ENCODE results near the gene GNPTAB.
A peak's percentile ranks its signal among the peaks of the same experiment; 100 is the strongest.

GNPTAB gene

DNA sequence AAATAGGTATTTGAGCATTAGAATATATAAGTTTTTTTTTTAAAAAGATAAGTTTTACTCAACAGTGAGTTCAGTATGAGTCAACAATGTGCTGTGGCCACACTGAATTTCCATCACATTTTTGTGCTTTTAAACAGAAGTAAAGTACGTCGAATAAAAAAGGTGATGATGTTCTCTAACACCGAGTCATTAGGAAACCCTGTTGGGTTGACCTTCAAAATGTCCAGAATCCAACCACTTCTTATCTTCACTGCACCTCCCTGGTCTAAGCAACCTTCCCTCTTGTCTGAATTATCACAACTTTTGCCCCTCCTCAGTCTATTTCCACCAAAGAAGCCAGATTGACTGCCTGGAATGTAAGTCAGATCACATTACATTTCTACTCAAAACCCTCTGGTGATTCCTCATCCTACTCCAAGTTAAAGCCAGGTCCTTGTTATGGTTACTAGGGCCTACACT, 48.5 kb downstream of the GNPTAB start:
- TF ChIP-seq POLR2A (IDR thresholded peaks at IDR 0.05; ENCODE audit: low read length): no peak
- TF ChIP-seq GATA1 (IDR thresholded peaks at IDR 0.05; ENCODE audit: low read depth, low read length): no peak
- DNase-seq: no peak

DNA sequence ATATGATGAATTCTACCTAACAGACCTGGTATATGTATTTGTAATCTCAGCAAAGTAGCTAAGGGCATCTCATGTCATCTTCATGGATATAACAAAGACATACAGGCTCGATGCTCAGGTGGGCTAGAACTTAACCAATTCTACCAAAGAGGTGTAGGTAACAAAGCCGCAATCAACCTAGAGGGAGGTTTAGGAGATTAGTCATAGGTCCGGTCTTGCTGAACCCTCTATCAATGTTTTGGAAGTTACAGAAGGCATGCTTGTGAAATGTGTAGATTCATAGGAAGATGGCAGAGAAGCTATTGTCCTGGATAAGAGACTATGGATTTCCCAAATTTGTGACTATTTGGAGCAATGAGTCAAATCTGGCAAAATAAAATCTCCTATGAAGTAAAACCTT, 48.9 kb downstream of the GNPTAB start:
- TF ChIP-seq GATA1 (IDR thresholded peaks at IDR 0.05; ENCODE audit: low read depth, low read length): no peak
- peak; percentile 9 for TF ChIP-seq POLR2A (IDR thresholded peaks at IDR 0.05; ENCODE audit: low read length)
- no peak for DNase-seq

DNA sequence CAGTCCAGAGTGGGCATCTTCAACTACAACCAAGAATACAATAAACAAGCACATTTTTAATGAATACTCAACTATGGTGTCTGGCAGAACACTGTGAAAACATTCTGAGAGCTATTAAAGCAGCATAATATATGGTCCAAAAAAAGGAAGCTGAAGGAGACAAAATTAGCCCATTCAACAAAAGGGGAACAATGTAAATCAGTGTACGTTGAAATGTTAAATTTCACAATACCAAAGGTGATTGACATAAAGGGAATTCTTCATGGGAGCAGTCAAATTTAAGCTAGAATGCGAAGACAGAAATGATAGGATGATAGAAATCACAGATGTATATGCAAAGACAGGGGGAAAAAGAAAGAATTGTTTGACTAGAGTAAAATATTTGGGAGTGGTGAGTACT, 50.2 kb downstream of the GNPTAB start:
- no peak for TF ChIP-seq GATA1 (IDR thresholded peaks at IDR 0.05; ENCODE audit: low read depth, low read length)
- TF ChIP-seq POLR2A (IDR thresholded peaks at IDR 0.05; ENCODE audit: low read length): no peak
- no peak for DNase-seq

DNA sequence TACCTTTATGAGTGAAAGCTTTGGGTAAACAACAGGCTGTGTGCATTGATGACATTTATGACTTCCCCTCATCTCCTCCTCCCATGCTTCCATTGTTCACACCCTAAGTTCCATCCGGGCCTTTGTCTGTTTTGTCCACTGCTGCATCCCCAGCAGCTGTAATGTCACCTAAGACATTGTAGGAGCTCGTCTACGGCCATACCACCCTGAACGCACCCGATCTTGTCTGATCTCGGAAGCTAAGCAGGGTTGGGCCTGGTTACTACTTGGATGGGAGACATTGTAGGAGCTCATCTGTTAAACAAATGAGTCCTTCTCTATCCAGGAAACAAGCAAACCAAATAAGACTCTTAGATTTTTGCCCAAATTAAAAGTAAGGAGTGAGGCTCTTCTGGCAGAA, 51.1 kb downstream of the GNPTAB start:
- no peak for DNase-seq
- TF ChIP-seq POLR2A (IDR thresholded peaks at IDR 0.05; ENCODE audit: low read length) (no peak), GATA1 (IDR thresholded peaks at IDR 0.05; ENCODE audit: low read depth, low read length) (no peak)

DNA sequence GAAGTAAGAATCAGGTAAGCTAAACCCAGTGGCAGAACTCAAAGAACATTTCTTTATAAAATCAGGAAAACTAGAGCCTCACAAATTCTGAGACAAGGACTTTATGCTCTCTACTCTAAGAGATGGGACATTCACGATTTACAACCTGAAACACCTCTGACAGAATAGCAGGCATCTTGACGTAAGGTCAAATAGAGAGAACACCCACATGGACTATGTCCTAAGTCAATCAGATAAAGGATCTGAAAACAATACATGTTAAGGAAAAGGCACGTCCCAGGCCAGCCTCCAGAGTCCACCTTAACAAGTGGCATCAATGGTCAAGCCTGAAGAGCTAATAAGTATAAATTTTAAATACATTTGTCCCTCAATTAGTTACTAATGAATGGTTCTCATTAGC, 51.6 kb downstream of the GNPTAB start:
- DNase-seq: no peak
- TF ChIP-seq GATA1 (IDR thresholded peaks at IDR 0.05; ENCODE audit: low read depth, low read length): no peak

DNA sequence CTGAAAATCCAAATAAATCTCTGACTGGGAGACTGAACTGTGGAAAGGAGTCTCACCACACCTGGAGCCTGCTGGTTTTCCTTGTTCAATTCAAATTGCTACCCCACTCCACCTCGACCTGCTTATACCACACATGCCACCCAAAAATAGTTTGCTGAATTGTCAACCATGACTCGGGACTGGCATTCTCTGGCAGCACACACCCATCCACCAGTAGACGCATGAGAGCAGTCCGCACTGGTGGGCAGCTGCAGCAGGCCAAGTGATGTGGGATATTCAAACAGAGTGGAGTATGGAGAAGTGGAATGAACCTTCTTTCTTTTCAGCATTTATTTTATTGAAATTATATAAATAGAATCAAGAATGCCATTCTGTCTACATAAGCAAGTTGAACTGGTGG, 52.8 kb downstream of the GNPTAB start:
- no peak for TF ChIP-seq POLR2A (IDR thresholded peaks at IDR 0.05; ENCODE audit: low read length)
- no peak for TF ChIP-seq GATA1 (IDR thresholded peaks at IDR 0.05; ENCODE audit: low read depth, low read length)
- DNase-seq: no peak

DNA sequence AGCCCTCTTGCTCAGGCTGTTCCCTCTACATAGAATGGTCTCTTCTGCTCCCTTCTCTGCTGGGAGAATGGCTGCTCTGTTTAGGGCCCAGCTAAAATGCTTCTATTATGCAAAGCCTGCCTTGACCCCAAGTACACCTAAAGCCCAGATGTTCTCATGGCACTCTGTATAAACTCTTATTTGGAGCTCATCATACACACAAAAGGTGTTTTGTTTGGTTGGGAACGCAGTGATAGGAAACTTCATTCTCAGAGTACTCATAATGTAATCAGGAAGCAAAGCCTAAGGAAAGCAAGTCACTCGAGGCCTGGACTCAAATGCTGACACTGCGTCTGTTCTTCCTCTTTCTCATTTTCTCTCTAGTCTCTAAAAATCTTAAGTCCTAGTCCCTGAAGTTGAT, 53.3 kb downstream of the GNPTAB start:
- TF ChIP-seq GATA1 (IDR thresholded peaks at IDR 0.05; ENCODE audit: low read depth, low read length) (no peak), POLR2A (IDR thresholded peaks at IDR 0.05; ENCODE audit: low read length) (no peak)
- no peak for DNase-seq

DNA sequence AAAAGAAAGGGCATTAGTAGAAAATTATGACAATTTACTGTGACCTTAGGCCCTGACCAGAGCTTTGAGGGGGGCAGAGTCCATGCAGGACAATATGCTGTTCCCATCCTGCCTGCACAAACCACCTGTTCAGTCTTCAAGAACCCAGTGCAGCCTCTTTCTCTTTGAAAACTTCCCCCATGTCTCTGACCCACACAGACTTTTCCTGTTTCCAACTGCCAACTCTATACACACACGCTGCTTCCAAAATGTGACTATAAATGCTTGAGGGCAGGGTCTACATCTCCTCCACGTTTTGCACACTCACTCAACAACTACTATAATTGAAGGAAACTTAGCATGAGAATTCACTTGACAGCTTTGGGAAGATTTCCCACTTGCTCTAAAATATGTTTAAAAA, 54.9 kb downstream of the GNPTAB start:
- TF ChIP-seq POLR2A (IDR thresholded peaks at IDR 0.05; ENCODE audit: low read length) (no peak), GATA1 (IDR thresholded peaks at IDR 0.05; ENCODE audit: low read depth, low read length) (no peak)
- no peak for DNase-seq

DNA sequence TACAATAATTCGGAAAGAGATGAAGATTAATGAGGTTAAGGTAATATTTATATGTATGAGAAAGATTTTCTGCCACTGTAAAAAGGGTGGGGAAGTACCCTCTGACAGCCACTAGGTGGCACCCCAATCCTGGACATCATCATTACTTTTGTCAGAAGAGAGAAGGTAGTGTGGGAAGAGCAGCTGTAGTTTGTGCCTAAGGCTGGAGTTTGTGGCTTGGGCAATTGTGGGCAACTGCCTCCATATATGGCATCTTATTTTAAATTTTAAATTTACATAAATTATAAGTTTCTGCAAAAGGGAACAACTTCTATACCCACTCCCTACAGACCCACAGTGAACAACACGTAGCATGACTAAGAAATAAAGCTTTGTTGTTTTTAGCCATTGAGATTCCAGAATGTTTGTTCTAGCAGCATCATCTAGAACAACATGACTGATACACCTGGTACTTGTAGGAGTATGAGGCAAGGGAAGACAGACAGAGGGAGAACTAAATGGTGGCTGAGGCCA, 57.1 kb downstream of the GNPTAB start:
- TF ChIP-seq GATA1 (IDR thresholded peaks at IDR 0.05; ENCODE audit: low read depth, low read length): no peak
- no peak for TF ChIP-seq POLR2A (IDR thresholded peaks at IDR 0.05; ENCODE audit: low read length)

DNA sequence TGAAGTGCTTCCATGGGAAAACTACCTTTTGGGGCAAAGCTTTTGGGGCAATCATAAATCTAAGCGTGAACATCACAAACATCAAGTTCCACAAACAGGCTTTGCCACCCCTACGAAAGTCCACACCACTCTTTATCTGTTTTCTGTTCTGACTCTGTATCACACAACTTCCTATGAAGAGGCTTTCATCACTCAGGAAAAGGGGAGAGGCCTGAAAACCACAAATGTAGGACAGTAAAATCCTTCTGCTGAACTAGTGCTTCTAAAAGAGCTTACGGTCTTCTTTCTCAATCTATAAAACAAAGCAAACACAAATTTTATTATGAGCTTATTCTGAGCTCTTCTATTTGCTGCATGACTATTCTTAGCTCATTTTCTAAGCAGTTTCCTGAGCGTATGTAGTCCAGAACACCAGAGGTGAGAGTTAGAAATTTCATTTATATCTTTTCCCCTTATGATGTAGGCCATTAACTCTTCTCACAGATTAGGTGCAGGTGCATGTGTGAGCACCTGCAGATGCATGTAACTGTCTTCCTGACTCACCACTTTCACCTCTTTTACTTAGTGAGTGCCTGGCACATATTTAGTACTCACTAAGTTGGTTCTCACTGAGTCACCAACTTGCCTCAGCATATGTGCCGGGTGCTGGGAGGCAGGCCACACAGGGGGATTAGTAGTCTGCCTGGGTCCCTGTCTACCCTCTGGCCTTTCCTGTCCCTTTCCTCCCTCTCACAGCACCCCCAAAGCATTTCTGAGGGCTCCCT, 58.6 kb downstream of the GNPTAB start:
- no peak for DNase-seq

More for the DNA sequence above, 57.1 kb downstream of the GNPTAB start:
- DNase-seq: peak; percentile 77 to 88

DNA sequence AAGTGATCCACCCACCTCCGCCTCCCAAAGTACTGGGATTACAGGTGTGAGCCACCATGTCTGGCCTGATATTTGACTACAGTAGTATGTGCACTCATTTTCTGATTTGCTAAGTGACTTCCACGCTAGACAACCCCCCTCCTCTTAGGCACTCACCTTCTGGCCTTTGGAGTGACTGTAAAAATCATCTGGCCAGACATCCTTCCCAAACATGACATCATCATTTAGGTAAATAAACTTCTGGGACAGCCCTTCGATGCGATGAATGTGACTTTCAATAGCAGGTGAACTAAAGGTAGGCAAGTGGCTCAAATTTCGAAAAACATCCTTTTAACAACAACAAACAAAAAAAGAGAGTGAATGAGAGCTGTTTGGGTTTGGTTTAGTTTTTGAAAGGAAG, 60.9 kb downstream of the GNPTAB start:
- TF ChIP-seq POLR2A (IDR thresholded peaks at IDR 0.05; ENCODE audit: low read length) (no peak), GATA1 (IDR thresholded peaks at IDR 0.05; ENCODE audit: low read depth, low read length) (no peak)
- no peak for DNase-seq

More for the DNA sequence above, 58.6 kb downstream of the GNPTAB start:
- TF ChIP-seq GATA1 (IDR thresholded peaks at IDR 0.05; ENCODE audit: low read depth, low read length) (no peak), POLR2A (IDR thresholded peaks at IDR 0.05; ENCODE audit: low read length) (no peak)

DNA sequence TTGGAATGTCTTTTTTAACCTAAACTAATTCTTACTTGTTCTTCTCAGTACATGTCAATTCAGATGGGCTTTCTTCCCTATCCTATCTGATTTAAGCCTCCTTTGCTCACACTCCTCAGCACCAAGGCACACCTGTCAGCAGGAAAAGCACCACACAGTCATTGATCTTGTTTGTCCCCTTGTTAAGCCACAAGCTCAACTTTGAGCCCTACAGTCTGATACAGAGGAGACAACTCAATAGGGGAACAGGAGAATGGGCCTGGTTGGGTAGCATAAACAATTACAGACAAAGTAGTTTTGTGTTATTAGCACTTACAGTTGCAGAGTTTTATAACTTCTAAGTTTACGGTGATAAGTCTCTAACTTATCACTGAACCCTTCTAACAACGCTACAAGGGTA, 62.0 kb downstream of the GNPTAB start:
- TF ChIP-seq POLR2A (IDR thresholded peaks at IDR 0.05; ENCODE audit: low read length) (no peak), GATA1 (IDR thresholded peaks at IDR 0.05; ENCODE audit: low read depth, low read length) (no peak)
- no peak for DNase-seq

DNA sequence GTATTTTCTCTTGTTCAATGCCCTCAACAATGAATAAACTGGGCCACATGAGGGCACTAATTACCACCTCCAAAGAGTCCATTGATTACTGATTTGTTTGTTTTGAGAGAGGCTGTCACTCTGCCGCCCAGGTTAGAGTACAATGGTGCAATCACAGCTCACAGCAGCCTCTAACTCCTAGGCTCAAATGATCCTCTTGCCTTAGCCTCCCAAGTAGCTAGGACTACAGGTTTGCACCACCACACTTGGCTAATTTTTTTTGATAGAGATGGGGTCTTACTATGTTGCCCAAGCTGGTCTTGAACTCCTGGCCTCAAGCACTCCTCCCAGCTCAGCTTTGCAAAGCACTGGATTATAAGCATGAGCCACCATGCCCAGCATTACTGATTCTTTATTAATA, 63.2 kb downstream of the GNPTAB start:
- TF ChIP-seq GATA1 (IDR thresholded peaks at IDR 0.05; ENCODE audit: low read depth, low read length) (no peak), POLR2A (IDR thresholded peaks at IDR 0.05; ENCODE audit: low read length) (no peak)
- DNase-seq: no peak

DNA sequence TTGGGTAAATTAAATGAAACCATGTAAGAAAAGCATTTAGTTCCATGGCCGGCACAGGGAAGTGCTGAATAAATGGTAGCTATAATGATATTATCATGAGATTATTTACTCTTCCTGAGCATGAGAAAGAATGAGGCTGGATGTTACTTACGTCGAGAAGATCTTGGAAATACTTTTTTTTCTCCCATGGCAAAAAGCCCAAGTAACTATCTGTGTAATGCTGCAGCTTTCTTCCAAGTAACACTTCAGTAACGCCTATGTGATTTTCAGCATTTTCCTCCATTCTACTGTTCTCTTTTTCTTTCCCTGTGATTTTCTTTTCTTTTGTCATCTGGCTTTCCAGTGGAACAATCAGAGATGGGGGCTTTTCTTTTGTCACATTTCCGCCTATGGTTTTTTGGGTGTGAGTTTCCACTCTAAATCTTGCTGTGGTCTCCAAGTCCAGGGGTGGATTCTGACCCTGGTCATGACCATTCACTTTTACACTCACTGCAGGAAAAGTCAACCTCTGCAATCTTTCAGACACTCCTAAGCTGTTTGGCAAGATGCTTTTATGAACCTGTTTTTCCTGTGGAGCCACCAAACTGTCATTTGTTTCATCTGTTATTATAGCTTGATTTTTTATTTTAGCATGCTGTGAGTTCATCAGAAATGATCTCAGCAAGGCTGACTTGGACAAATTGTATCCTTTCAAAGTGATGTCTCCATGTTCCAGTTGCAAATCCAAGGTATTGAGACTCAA, 66.5 kb downstream of the GNPTAB start:
- TF ChIP-seq POLR2A (IDR thresholded peaks at IDR 0.05; ENCODE audit: low read length): no peak
- no peak for TF ChIP-seq GATA1 (IDR thresholded peaks at IDR 0.05; ENCODE audit: low read depth, low read length)

More for the DNA sequence above, 66.5 kb downstream of the GNPTAB start:
- DNase-seq: no peak

Measured in erythroblast (primary cell).